Parathyroid adenoma (tissue), 2 donors: Measurements from ENCODE around the gene CDC34.

Experiments used
- H2AFZ ChIP-seq: fragments of 300-600 bp; sonication (generic); one replicate; pipeline ENCODE4 v1.7.0; 2017; ENCODE audit warnings: antibody characterized with exemption, mild to moderate bottlenecking
- H3K27ac ChIP-seq: fragments of 300-600 bp; sonication (generic); one replicate; pipeline ENCODE4 v1.7.0; 2017
- H3K27me3 ChIP-seq: fragments of 300-600 bp; sonication (generic); one replicate; pipeline ENCODE4 v1.7.0; 2017; ENCODE audit warnings: low read length; ENCODE audit not compliant: control insufficient read depth, insufficient read depth
- H3K36me3 ChIP-seq: fragments of 300-600 bp; sonication (generic); one replicate; pipeline ENCODE4 v1.7.0; 2017; ENCODE audit warnings: low read length; ENCODE audit not compliant: control insufficient read depth, insufficient read depth
- H3K4me1 ChIP-seq: fragments of 300-600 bp; sonication (generic); one replicate; pipeline ENCODE4 v1.7.0; 2017; ENCODE audit warnings: control low read depth
- H3K4me2 ChIP-seq: fragments of 300-600 bp; sonication (generic); one replicate; pipeline ENCODE4 v1.7.0; 2017; ENCODE audit warnings: low read length
- H3K4me3 ChIP-seq: fragments of 300-600 bp; sonication (generic); one replicate; pipeline ENCODE4 v1.7.0; 2017; ENCODE audit warnings: low read depth, low read length
- H3K79me2 ChIP-seq: fragments of 300-600 bp; sonication (generic); one replicate; pipeline ENCODE4 v1.7.0; 2017; ENCODE audit warnings: control low read depth
- H3K9ac ChIP-seq: fragments of 300-600 bp; sonication (generic); one replicate; pipeline ENCODE4 v1.7.0; 2017; ENCODE audit warnings: mild to moderate bottlenecking
- H3K9me3 ChIP-seq: fragments of 300-600 bp; sonication (generic); one replicate; pipeline ENCODE4 v1.7.0; 2017; ENCODE audit warnings: low read length; ENCODE audit not compliant: control insufficient read depth
- CTCF ChIP-seq: fragments of 300-600 bp; sonication (generic); IDR thresholded peaks from one replicate; pipeline ENCODE4 v1.7.0; 2017; ENCODE audit warnings: antibody characterized with exemption, mild to moderate bottlenecking
- donor health status: primary hyperparathyroidism.

CDC34 gene

GRCh38 chr19:524062-524674 lies 7.4 kb upstream of the CDC34 start:
- Histone ChIP-seq H3K36me3 (no peaks in the 10 kb centered on the region), H3K4me2 (no peak overlapping the region), H3K4me1 (no peaks in the 10 kb centered on the region), H3K79me2 (no peaks in the 10 kb centered on the region), H3K27me3 (no peaks in the 10 kb centered on the region), H3K9ac (no peak overlapping the region), H3K9me3 (no peaks in the 10 kb centered on the region), H3K4me3 (no peak overlapping the region), H2AFZ (no peak overlapping the region), H3K27ac (no peak overlapping the region)
- TF ChIP-seq CTCF = no peak

GRCh38 chr19:525029-525428 lies 6.5 kb upstream of the CDC34 start:
- no peak for TF ChIP-seq CTCF
- no peak overlapping the region for H3K9ac ChIP-seq
- H3K27me3 ChIP-seq = no peaks in the 10 kb centered on the region
- H3K9me3 ChIP-seq = no peaks in the 10 kb centered on the region
- no peaks in the 10 kb centered on the region for H3K36me3 ChIP-seq
- no peaks in the 10 kb centered on the region for H3K79me2 ChIP-seq
- no peak overlapping the region for H2AFZ ChIP-seq
- no peaks in the 10 kb centered on the region for H3K4me1 ChIP-seq
- no peak overlapping the region for H3K4me3 ChIP-seq
- H3K27ac ChIP-seq = no peak overlapping the region
- H3K4me2 ChIP-seq = no peak overlapping the region

- no peak for TF ChIP-seq CTCF
- no peaks in the 10 kb centered on the region for H3K79me2 ChIP-seq
- no peak overlapping the region for H3K9ac ChIP-seq
- no peaks in the 10 kb centered on the region for H3K9me3 ChIP-seq
- H3K36me3 ChIP-seq = no peaks in the 10 kb centered on the region
- no peak overlapping the region for H3K4me2 ChIP-seq
- no peak overlapping the region for H2AFZ ChIP-seq
- no peaks in the 10 kb centered on the region for H3K27me3 ChIP-seq
- H3K4me1 ChIP-seq = no peaks in the 10 kb centered on the region
- H3K27ac ChIP-seq = no peak overlapping the region
- H3K4me3 ChIP-seq = no peak overlapping the region
Observed at GRCh38 chr19:525857-526419, 5.6 kb upstream of the CDC34 start.

GRCh38 chr19:530134-531008 lies 1.2 kb upstream of the CDC34 start:
- H3K27me3 ChIP-seq = no peaks in the 10 kb centered on the region

More at GRCh38 chr19:530134-531008, 1.2 kb upstream of the CDC34 start:
- Histone ChIP-seq H3K9me3 (no peaks in the 10 kb centered on the region), H3K79me2 (peaks cover 25% of the 10 kb centered on the region), H2AFZ (peak overlapping the region; percentile 97), H3K4me3 (peak overlapping the region; percentile 81), H3K4me2 (peak overlapping the region; percentile 70), H3K9ac (no peak overlapping the region), H3K27ac (peak overlapping the region; percentile 81), H3K4me1 (peaks cover 9% of the 10 kb centered on the region), H3K36me3 (no peaks in the 10 kb centered on the region)
- no peak for TF ChIP-seq CTCF
